ENCODE results near the gene CORO2B. TPM values are rescaled to one million over a fixed set of nuclear protein-coding genes. Genes with fewer than 3 reads are reported as not detected.
A peak's percentile ranks its signal among the peaks of the same experiment; 100 is the strongest.

Gene CORO2B
- total RNA-seq, 2 donors from 2014 or later, result 1.0 to 4.0 TPM

- H3K4me1 ChIP-seq, result no peaks in the 10 kb centered on the region
- ATAC-seq (no peak), DNase-seq (no peak)
- intact Hi-C loops (cut with DNase I), result no loop called here
- 90 to 92% methylated on average over 9 to 12 of the region's 12 CpGs for WGBS, 2 donors
- no peaks in the 10 kb centered on the region for H3K36me3 ChIP-seq (replicated peaks in 1 of 2; ENCODE audit: insufficient read depth in 1 of 2, low read depth in 2 of 2)
- no peaks in the 10 kb centered on the region for H3K9me3 ChIP-seq
- H3K4me3 ChIP-seq, result no peak overlapping the region
- TF ChIP-seq CTCF (IDR thresholded peaks at IDR 0.05) (no peak), POLR2A (IDR thresholded peaks at IDR 0.05) (no peak)
- no peak overlapping the region for H3K27ac ChIP-seq
- H3K27me3 ChIP-seq, result no peaks in the 10 kb centered on the region
Observed at GRCh38 chr15:68718468-68718867, 139.7 kb downstream of the CORO2B start.

- intact Hi-C loops (cut with DNase I), result no loop called here
- ATAC-seq (no peak), DNase-seq (no peak)
- no peaks in the 10 kb centered on the region for H3K27me3 ChIP-seq
- no peak overlapping the region for H3K4me3 ChIP-seq
- H3K36me3 ChIP-seq (replicated peaks in 1 of 2; ENCODE audit: insufficient read depth in 1 of 2, low read depth in 2 of 2), result no peaks in the 10 kb centered on the region
- WGBS, 2 donors, result 70 to 92% methylated on average over 4 to 9 of the region's 9 CpGs
- no peak for TF ChIP-seq POLR2A (IDR thresholded peaks at IDR 0.05)
- TF ChIP-seq CTCF (IDR thresholded peaks at IDR 0.05), result no peak
- no peaks in the 10 kb centered on the region for H3K9me3 ChIP-seq
- no peaks in the 10 kb centered on the region for H3K4me1 ChIP-seq
- H3K27ac ChIP-seq, result no peak overlapping the region
Observed at GRCh38 chr15:68719051-68719450, 140.3 kb downstream of the CORO2B start.

GRCh38 chr15:68719672-68720071 lies 140.9 kb downstream of the CORO2B start:
- intact Hi-C loops (cut with DNase I), result no loop called here
- DNase-seq (no peak), ATAC-seq (no peak)
- no peaks in the 10 kb centered on the region for H3K9me3 ChIP-seq
- no peaks in the 10 kb centered on the region for H3K27me3 ChIP-seq
- H3K27ac ChIP-seq, result no peak overlapping the region
- H3K4me1 ChIP-seq, result no peaks in the 10 kb centered on the region
- H3K36me3 ChIP-seq (replicated peaks in 1 of 2; ENCODE audit: insufficient read depth in 1 of 2, low read depth in 2 of 2), result no peaks in the 10 kb centered on the region
- TF ChIP-seq CTCF (IDR thresholded peaks at IDR 0.05), result no peak
- TF ChIP-seq POLR2A (IDR thresholded peaks at IDR 0.05), result no peak
- 74 to 82% methylated on average over 10 of the region's 10 CpGs for WGBS, 2 donors
- no peak overlapping the region for H3K4me3 ChIP-seq

- Histone ChIP-seq H3K4me3 (no peak overlapping the region), H3K27me3 (no peaks in the 10 kb centered on the region), H3K36me3 (replicated peaks in 1 of 2; ENCODE audit: insufficient read depth in 1 of 2, low read depth in 2 of 2) (no peaks in the 10 kb centered on the region), H3K4me1 (no peaks in the 10 kb centered on the region), H3K27ac (no peak overlapping the region), H3K9me3 (no peaks in the 10 kb centered on the region)
- intact Hi-C loops (cut with DNase I), result no loop called here
- WGBS, 2 donors, result 83 to 86% methylated on average over 5 of the region's 5 CpGs
- TF ChIP-seq CTCF (IDR thresholded peaks at IDR 0.05), result no peak
- no peak for TF ChIP-seq POLR2A (IDR thresholded peaks at IDR 0.05)
- DNase-seq, result no peak
- no peak for ATAC-seq
Observed at GRCh38 chr15:68721886-68722285, 143.1 kb downstream of the CORO2B start.

- H3K36me3 ChIP-seq (replicated peaks in 1 of 2; ENCODE audit: insufficient read depth in 1 of 2, low read depth in 2 of 2), result no peaks in the 10 kb centered on the region
- WGBS, 2 donors, result 36 to 52% methylated on average over 10 to 14 of the region's 14 CpGs
- TF ChIP-seq POLR2A (IDR thresholded peaks at IDR 0.05) (no peak), CTCF (IDR thresholded peaks at IDR 0.05) (no peak)
- intact Hi-C loops (cut with DNase I), result loop anchor here (5.0 kb wide), 1 partner anchor 152 kb away; no protein-coding TSS in a partner anchor
- no peaks in the 10 kb centered on the region for H3K9me3 ChIP-seq
- H3K4me1 ChIP-seq, result no peaks in the 10 kb centered on the region
- no peak for ATAC-seq
- DNase-seq, result peak in 3 of 4 donors; percentile 26 to 51 (median 34)
- no peaks in the 10 kb centered on the region for H3K27me3 ChIP-seq
- no peak overlapping the region for H3K4me3 ChIP-seq
- no peak overlapping the region for H3K27ac ChIP-seq
Observed at GRCh38 chr15:68725736-68726135, 146.9 kb downstream of the CORO2B start.
